Naive thymus-derived CD4-positive, alpha-beta T cell (primary cell): ENCODE data around the gene TIMM22. TPM values are rescaled to one million over a fixed set of nuclear protein-coding genes. Genes with fewer than 3 reads are reported as not detected.
A peak's percentile ranks its signal among the peaks of the same experiment; 100 is the strongest.

Experiments used
- ATAC-seq: fragments of 150-1000 bp; cut with Tn5 transposase; 2 replicates; pipeline ENCODE4 v1.10.0; 2021; ENCODE audit warnings: mild to moderate bottlenecking, moderate library complexity
- CTCF ChIA-PET: fragments of 350-600 bp; sonication (Branson Sonifier 250); formaldehyde crosslinking; loops from one replicate; lab custom pipeline; 2021; ENCODE audit warnings: antibody characterized with exemption; lab: Charles Lee
- POLR2A ChIA-PET: fragments of 350-600 bp; sonication (Branson Sonifier 250); formaldehyde crosslinking; loops from one replicate; lab custom pipeline; 2021; ENCODE audit warnings: antibody characterized with exemption, inconsistent platforms; lab: Charles Lee
- DNase-seq, 9 donors: peaks; one replicate each; pipeline versions ENCODE4 v3.0.0 to v3.0.0-alpha.2; 2020 to 2022; ENCODE audit warnings: mixed read lengths in 1 of 9
- H3K27ac ChIP-seq: one replicate; pipeline ENCODE4 v1.7.0; 2013; ENCODE audit warnings: mild to moderate bottlenecking, low read depth, low read length, moderate library complexity
- H3K27me3 ChIP-seq, 2 donors: one replicate each; pipeline ENCODE4 v1.7.0; 2013; ENCODE audit warnings: low read length in 2 of 2, mild to moderate bottlenecking in 2 of 2, moderate library complexity in 2 of 2; ENCODE audit not compliant: control insufficient read depth in 2 of 2, insufficient read depth in 2 of 2
- H3K36me3 ChIP-seq, 3 experiments: 1 replicate in 2 of 3; 2 replicates in 1 of 3; pipeline ENCODE4 v1.7.0; 2013; ENCODE audit warnings: low read length in 3 of 3, mild to moderate bottlenecking in 3 of 3, moderate library complexity in 1 of 3; ENCODE audit not compliant: insufficient read depth in 3 of 3, control insufficient read depth in 2 of 3
- H3K4me1 ChIP-seq, 2 donors: one replicate each; pipeline ENCODE4 v1.7.0; 2013; ENCODE audit warnings: low read length in 2 of 2, mild to moderate bottlenecking in 2 of 2, moderate library complexity in 1 of 2; ENCODE audit not compliant: control insufficient read depth in 2 of 2, insufficient read depth in 2 of 2
- H3K4me3 ChIP-seq: 2 replicates; pipeline ENCODE4 v1.7.0; 2013; ENCODE audit warnings: mild to moderate bottlenecking, low read length
- H3K9me3 ChIP-seq, 3 experiments: 1 replicate in 2 of 3; 2 replicates in 1 of 3; pipeline ENCODE4 v1.7.0; 2013; ENCODE audit warnings: low read length in 3 of 3; ENCODE audit not compliant: control insufficient read depth in 2 of 3
- H3K27ac Mint-ChIP-seq, 9 donors: one replicate each; pipeline ENCODE4 v1.8.0; 2020 to 2022; ENCODE audit warnings: mixed read lengths in 9 of 9, mild to moderate bottlenecking in 8 of 9, moderate library complexity in 5 of 9, inconsistent platforms in 2 of 9
- H3K27me3 Mint-ChIP-seq, 5 donors: one replicate each; pipeline ENCODE4 v1.8.0; 2021 to 2022; ENCODE audit warnings: mixed read lengths in 5 of 5, mild to moderate bottlenecking in 1 of 5
- H3K36me3 Mint-ChIP-seq, 5 donors: one replicate each; pipeline ENCODE4 v1.8.0; 2020 to 2022; ENCODE audit warnings: mixed read lengths in 5 of 5, mild to moderate bottlenecking in 3 of 5, inconsistent platforms in 1 of 5
- H3K4me1 Mint-ChIP-seq, 7 donors: one replicate each; pipeline ENCODE4 v1.8.0; 2020 to 2022; ENCODE audit warnings: mixed read lengths in 7 of 7, mild to moderate bottlenecking in 3 of 7, inconsistent platforms in 1 of 7
- H3K4me3 Mint-ChIP-seq, 10 donors: one replicate each; pipeline ENCODE4 v1.8.0; 2020 to 2022; ENCODE audit warnings: mild to moderate bottlenecking in 10 of 10, mixed read lengths in 10 of 10, moderate library complexity in 6 of 10, inconsistent platforms in 2 of 10
- H3K9me3 Mint-ChIP-seq, 11 donors: one replicate each; pipeline ENCODE4 v1.8.0; 2020 to 2022; ENCODE audit warnings: mixed read lengths in 11 of 11, mild to moderate bottlenecking in 4 of 11, inconsistent platforms in 1 of 11, moderate library complexity in 1 of 11
- intact Hi-C, 2 donors: fragments of 100-400 bp; cut with micrococcal nuclease; formaldehyde crosslinking; loops; one replicate each; pipeline ENCODE4 v1.15.1; 2023
- polyA plus RNA-seq, 2 donors: library from polyadenylated mRNA; unstranded; fragments of 300-500 nt; fragmentation: Illumina TruSeq; gene quantifications; one replicate each; pipeline ENCODE4 v1.2.3, GENCODE V29; 2021
- total RNA-seq, 6 experiments: library from RNA in 5 of 6; stranded (reverse) in 5 of 6; gene quantifications; 1 replicate in 5 of 6; 2 replicates in 1 of 6; pipeline ENCODE4 v1.2.3 and lab custom pipeline; 2021 to 2026

The TIMM22 gene
- total and polyA plus RNA-seq, 7 experiments from 2014 or later: 8.3 to 27.9 (median 13.0) TPM

DNA sequence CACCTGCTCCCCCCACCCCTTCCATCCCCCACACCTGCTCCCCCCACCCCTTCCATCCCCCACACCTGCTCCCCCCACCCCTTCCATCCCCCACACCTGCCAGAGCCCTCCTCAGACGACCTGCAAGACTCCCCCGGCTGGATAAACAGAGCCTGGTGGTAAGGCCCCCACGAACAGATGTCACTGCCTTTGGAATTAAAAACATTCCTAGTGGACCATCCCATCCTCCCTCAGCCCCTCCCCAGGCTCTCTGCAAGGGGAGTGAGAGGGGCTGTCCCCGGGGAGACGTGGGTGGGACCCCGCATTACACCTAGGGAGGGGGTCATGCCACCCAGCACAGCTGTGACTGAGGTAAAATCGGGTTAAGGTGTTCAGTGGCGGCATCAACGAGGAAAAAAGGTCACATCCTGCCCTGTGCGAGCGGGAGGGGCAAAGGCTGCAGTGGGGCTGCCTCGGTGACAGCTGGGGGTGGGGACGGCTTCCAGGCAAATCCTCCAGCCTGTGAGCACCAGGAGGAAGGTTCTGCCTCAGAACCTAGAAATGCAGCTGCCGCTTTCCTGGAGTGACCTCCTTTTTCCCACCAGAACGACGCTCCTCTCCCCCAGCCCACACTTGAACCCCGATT, 38.7 kb downstream of the TIMM22 start:
- peaks cover 0 to 10% (median 0%) of the 10 kb centered on the region in 5 donors for H3K36me3 Mint-ChIP-seq
- H3K4me1 Mint-ChIP-seq: peaks cover 0 to 11% (median 0%) of the 10 kb centered on the region in 7 donors
- DNase-seq (no peak), ATAC-seq (no peak)
- Histone ChIP-seq H3K36me3 (peaks cover 0 to 56% (median 0%) of the 10 kb centered on the region in 3 experiments), H3K27ac (no peak overlapping the region), H3K4me3 (no peak overlapping the region), H3K27me3 (no peaks in the 10 kb centered on the region), H3K4me1 (no peaks in the 10 kb centered on the region), H3K9me3 (no peaks in the 10 kb centered on the region)
- H3K27ac Mint-ChIP-seq: peak overlapping the region in 2 of 9 donors; percentile 46 to 48
- ChIA-PET CTCF (no interaction called here), POLR2A (no interaction called here)
- H3K27me3 Mint-ChIP-seq: no peaks in the 10 kb centered on the region
- no peak overlapping the region for H3K4me3 Mint-ChIP-seq
- H3K9me3 Mint-ChIP-seq: no peaks in the 10 kb centered on the region
- intact Hi-C loops: no loop called here

DNA sequence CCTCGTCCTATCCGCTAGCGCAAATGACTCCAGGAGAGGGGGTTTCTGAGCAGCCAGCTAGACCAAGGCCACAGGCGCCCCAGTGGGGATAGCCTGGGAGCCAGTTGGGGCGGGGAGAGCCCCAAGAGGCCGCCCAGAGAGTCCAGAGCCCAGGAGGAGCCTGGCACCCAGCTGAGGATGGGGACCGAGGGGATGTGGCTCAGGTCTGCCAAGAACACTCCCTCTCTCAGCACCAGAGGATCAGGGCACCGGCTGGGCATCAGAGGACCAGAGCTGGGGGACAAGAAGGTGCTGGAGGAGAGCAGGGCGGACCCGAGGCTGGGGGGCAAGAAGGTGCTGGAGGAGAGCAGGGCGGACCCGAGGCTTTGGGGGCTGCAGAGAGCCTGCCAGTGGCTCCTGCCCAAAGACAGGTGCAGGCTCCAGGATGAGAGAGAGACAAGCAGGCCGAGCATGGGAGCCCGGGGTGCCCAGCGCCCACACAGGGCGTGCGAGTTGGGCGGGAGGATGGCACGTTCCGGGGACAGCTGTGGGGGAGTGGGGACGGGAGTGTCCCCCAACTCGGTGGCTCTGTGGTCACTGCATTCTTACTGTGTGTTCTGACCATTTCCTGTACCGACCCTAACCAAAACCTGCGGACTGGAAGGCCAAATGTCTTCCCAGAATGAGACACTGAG, 39.4 kb downstream of the TIMM22 start:
- intact Hi-C loops: no loop called here
- no peaks in the 10 kb centered on the region for H3K27me3 Mint-ChIP-seq
- H3K27ac Mint-ChIP-seq: peak overlapping the region in 2 of 9 donors; percentile 17 to 45
- H3K9me3 ChIP-seq: no peaks in the 10 kb centered on the region
- H3K4me1 Mint-ChIP-seq: peaks cover 0 to 11% (median 0%) of the 10 kb centered on the region in 7 donors
- DNase-seq: no peak
- peaks cover 0 to 10% (median 0%) of the 10 kb centered on the region in 5 donors for H3K36me3 Mint-ChIP-seq
- H3K36me3 ChIP-seq: peaks cover 0 to 52% (median 0%) of the 10 kb centered on the region in 3 experiments
- H3K4me1 ChIP-seq: no peaks in the 10 kb centered on the region
- ChIA-PET POLR2A (no interaction called here), CTCF (no interaction called here)
- H3K27me3 ChIP-seq: no peaks in the 10 kb centered on the region
- H3K4me3 Mint-ChIP-seq: no peak overlapping the region
- no peak overlapping the region for H3K27ac ChIP-seq
- no peak for ATAC-seq
- H3K4me3 ChIP-seq: no peak overlapping the region
- no peaks in the 10 kb centered on the region for H3K9me3 Mint-ChIP-seq

DNA sequence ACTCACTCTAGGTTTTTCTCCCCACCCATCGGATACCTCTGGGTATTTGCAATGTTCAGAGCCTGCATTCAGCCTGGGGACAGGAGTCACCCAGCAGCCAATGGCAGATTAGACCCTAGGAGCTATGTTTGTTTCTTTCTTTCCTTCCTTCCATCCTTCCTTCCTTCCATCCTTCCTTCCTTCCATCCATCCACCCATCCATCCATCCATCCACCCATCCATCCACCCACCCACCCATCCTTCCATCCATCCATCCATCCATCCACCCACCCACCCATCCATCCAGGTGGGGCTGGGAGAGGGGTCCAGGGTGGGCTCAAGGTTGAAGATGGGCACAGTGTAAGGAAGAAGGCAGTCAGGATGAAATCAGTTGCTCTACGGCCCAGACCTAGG, 39.9 kb downstream of the TIMM22 start:
- H3K36me3 ChIP-seq: peaks cover 0 to 52% (median 0%) of the 10 kb centered on the region in 3 experiments
- Mint-ChIP-seq H3K27ac (peak overlapping the region in 3 of 9 donors; percentile 17 to 45 (median 32)), H3K36me3 (peaks cover 0 to 10% (median 1%) of the 10 kb centered on the region in 5 donors), H3K4me1 (peaks cover 0 to 11% (median under 1%) of the 10 kb centered on the region in 7 donors), H3K4me3 (no peak overlapping the region), H3K9me3 (no peaks in the 10 kb centered on the region), H3K27me3 (no peaks in the 10 kb centered on the region)
- no peaks in the 10 kb centered on the region for H3K9me3 ChIP-seq
- ChIA-PET CTCF (no interaction called here), POLR2A (no interaction called here)
- H3K27me3 ChIP-seq: no peaks in the 10 kb centered on the region
- intact Hi-C loops: no loop called here
- H3K4me1 ChIP-seq: no peaks in the 10 kb centered on the region
- H3K27ac ChIP-seq: no peak overlapping the region
- no peak overlapping the region for H3K4me3 ChIP-seq
- no peak for ATAC-seq
- DNase-seq: no peak

DNA sequence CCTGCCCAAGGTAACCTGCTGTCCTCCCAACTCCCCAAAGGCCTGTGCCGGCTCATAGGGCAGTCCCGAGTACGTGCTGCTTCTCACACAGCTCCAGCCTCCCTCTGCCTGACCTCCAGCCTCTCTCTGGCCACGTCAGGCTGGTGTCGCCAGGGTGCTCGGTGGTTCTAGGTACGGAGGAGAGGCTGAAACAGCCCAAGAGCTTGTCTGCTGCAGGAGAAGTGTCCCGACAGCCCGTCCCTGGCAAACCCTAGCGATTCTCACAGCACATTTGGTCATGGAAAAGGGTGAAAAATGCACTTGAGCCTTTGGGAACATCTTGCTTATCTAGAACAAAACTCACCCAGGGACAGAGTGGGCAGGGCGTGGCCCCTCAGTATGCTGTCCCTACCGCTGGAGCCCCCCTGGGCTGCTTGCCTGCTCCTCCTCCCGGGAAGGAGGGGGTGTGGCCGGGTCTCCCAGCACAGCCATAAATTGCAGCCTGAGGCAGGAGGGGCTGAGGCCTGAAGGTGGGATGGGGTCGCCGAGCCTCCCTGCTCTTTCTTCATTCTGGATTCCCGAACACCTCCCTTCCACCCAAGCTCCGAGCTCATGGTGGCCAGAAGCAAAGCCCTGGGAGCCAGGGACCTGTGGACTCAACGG, 40.4 kb downstream of the TIMM22 start:
- DNase-seq: no peak
- Mint-ChIP-seq H3K4me1 (peaks cover 0 to 9% (median 5%) of the 10 kb centered on the region in 7 donors), H3K4me3 (no peak overlapping the region), H3K9me3 (no peaks in the 10 kb centered on the region), H3K36me3 (peaks cover 1 to 11% (median 5%) of the 10 kb centered on the region in 5 donors), H3K27me3 (no peaks in the 10 kb centered on the region), H3K27ac (no peak overlapping the region)
- Histone ChIP-seq H3K4me3 (no peak overlapping the region), H3K4me1 (no peaks in the 10 kb centered on the region), H3K36me3 (peaks cover 0 to 56% (median 0%) of the 10 kb centered on the region in 3 experiments), H3K9me3 (no peaks in the 10 kb centered on the region), H3K27ac (no peak overlapping the region), H3K27me3 (no peaks in the 10 kb centered on the region)
- intact Hi-C loops: no loop called here
- no peak for ATAC-seq
- CTCF ChIA-PET: no interaction called here
- POLR2A ChIA-PET: no interaction called here

DNA sequence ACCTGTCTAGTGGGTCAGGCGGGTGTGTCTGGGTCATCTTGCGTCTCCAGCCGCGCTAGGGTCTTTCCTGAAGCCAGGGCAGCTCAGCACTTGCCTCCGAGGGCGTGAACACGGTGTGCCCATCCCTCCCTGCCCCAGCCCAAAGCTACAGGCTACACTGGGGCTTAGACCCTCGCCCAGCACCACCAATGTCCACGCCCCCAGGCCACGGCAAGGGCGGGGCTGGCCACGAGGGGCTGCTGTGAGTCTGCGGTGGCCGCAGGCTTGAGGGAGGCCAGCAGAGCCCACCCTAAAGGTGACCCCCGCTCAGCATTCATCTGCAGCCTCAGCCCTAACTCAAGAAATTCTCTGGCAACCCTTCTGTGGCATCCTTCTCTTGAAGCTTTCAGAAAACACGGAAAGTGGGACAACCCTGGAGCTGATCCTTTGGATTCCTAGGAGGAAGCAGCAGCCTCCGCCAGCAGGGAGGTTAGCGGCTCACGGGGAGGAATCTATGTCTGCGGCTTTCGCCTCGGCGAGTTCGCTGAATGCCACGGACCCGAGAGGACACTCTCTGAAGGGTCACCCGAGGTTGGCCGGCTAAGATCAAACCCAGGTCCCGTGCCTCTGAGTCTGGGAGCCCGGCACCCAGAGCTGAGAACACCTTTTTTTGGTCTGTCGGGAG, 41.7 kb downstream of the TIMM22 start:
- peaks cover 5 to 15% (median 10%) of the 10 kb centered on the region in 5 donors for H3K36me3 Mint-ChIP-seq
- no peak overlapping the region for H3K4me3 ChIP-seq
- POLR2A ChIA-PET: no interaction called here
- no peaks in the 10 kb centered on the region for H3K4me1 ChIP-seq
- H3K27ac Mint-ChIP-seq: no peak overlapping the region
- no peaks in the 10 kb centered on the region for H3K9me3 ChIP-seq
- H3K9me3 Mint-ChIP-seq: no peaks in the 10 kb centered on the region
- intact Hi-C loops: no loop called here
- peaks cover 0 to 10% (median 8%) of the 10 kb centered on the region in 7 donors for H3K4me1 Mint-ChIP-seq
- no peaks in the 10 kb centered on the region for H3K27me3 ChIP-seq
- H3K36me3 ChIP-seq: peaks cover 0 to 49% (median 0%) of the 10 kb centered on the region in 3 experiments
- CTCF ChIA-PET: no interaction called here
- no peak overlapping the region for H3K27ac ChIP-seq
- H3K27me3 Mint-ChIP-seq: no peaks in the 10 kb centered on the region
- ATAC-seq: no peak
- H3K4me3 Mint-ChIP-seq: no peak overlapping the region
- no peak for DNase-seq

DNA sequence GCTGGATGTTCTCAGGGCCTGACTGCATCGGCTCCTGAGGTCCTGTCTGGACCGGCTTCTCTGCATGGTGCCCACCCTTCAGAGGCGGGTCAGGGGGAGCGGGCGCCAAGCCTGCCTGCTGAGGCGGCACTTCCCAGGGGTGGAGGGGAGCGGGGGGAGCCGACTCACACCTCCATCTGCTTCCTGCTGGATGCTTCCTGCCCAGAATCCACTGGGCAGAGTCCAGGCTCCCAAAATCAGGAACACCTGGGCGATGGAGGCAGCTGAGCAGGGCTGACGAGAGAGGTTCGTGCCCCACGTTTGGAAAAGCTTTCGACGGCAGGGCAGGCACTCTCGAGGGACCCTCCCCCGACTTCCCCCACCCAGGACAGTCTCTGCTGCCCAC, 42.2 kb downstream of the TIMM22 start:
- no peaks in the 10 kb centered on the region for H3K27me3 ChIP-seq
- ChIA-PET CTCF (interaction anchor here (0.6 kb wide), 1 partner anchor 47 kb away, joined by 4 read pairs; no protein-coding TSS in a partner anchor), POLR2A (no interaction called here)
- no peaks in the 10 kb centered on the region for H3K4me1 ChIP-seq
- H3K27ac Mint-ChIP-seq: no peak overlapping the region
- no peaks in the 10 kb centered on the region for H3K9me3 ChIP-seq
- no peak for DNase-seq
- H3K27me3 Mint-ChIP-seq: no peaks in the 10 kb centered on the region
- H3K4me3 Mint-ChIP-seq: no peak overlapping the region
- H3K27ac ChIP-seq: no peak overlapping the region
- peaks cover 5 to 13% (median 10%) of the 10 kb centered on the region in 5 donors for H3K36me3 Mint-ChIP-seq
- H3K9me3 Mint-ChIP-seq: no peaks in the 10 kb centered on the region
- H3K4me1 Mint-ChIP-seq: peaks cover 0 to 11% (median 8%) of the 10 kb centered on the region in 7 donors
- intact Hi-C loops: no loop called here
- ATAC-seq: no peak
- H3K4me3 ChIP-seq: no peak overlapping the region
- H3K36me3 ChIP-seq: peaks cover 0 to 44% (median 0%) of the 10 kb centered on the region in 3 experiments
